Endothelial cell of umbilical vein (primary cell): ENCODE results near the gene CDC40. TPM values are rescaled to one million over a fixed set of nuclear protein-coding genes. Genes with fewer than 3 reads are reported as not detected.

Experiments used
- BruUV-seq: library from RNA; stranded (reverse); fragments of 400-500 nt; replicated peaks from 2 replicates; lab custom pipeline; 2021; lab: Mats Ljungman, UMichigan
- CTCF ChIA-PET: fragments of 300-600, 350-600 bp; sonication (Branson Sonifier 250); formaldehyde crosslinking; loops from one replicate; lab custom pipeline; 2021; ENCODE audit warnings: antibody characterized with exemption, inconsistent platforms; lab: Charles Lee
- POLR2A ChIA-PET: fragments of 300-600, 350-600 bp; sonication (Branson Sonifier 250); formaldehyde crosslinking; loops from one replicate; lab custom pipeline; 2021; ENCODE audit warnings: antibody characterized with exemption, inconsistent platforms; lab: Charles Lee
- DNase-seq: peaks from one replicate; pipeline ENCODE4 v3.0.0-alpha.2; 2011; ENCODE audit warnings: low read depth, low spot score
- FAIRE-seq: peaks from 2 replicates; lab custom pipeline; 2011; peaks lifted over from hg19 to GRCh38; lab: Jason Lieb, UNC
- H2AFZ ChIP-seq: 2 replicates; pipeline ENCODE4 v1.6.0; 2012; ENCODE audit warnings: low read depth, low read length, control low read depth, inconsistent platforms
- H3K27ac ChIP-seq: 2 replicates; pipeline ENCODE4 v1.5.1; 2011; ENCODE audit warnings: low read depth, mild to moderate bottlenecking, control low read depth, low read length, moderate library complexity; ENCODE audit not compliant: insufficient read depth
- H3K27me3 ChIP-seq, 2 experiments: 2 replicates each; pipeline versions ENCODE4 v1.6.0 to v1.6.1; 2011; ENCODE audit warnings: low read length in 2 of 2, mixed read lengths in 1 of 2; ENCODE audit not compliant: control insufficient read depth in 2 of 2, insufficient read depth in 2 of 2
- H3K36me3 ChIP-seq, 2 experiments: 2 replicates in 1 of 2; 3 replicates in 1 of 2; pipeline ENCODE4 v1.5.1; 2011; ENCODE audit warnings: low read length in 2 of 2, mild to moderate bottlenecking in 1 of 2, moderate library complexity in 1 of 2; ENCODE audit not compliant: control insufficient read depth in 2 of 2, insufficient read depth in 2 of 2; ENCODE audit errors: extremely low read depth in 1 of 2
- H3K4me1 ChIP-seq: 3 replicates; pipeline ENCODE4 v1.5.1; 2011; ENCODE audit warnings: mild to moderate bottlenecking, low read length; ENCODE audit not compliant: control insufficient read depth, insufficient read depth; ENCODE audit errors: extremely low read depth
- H3K4me2 ChIP-seq: 2 replicates; pipeline ENCODE4 v1.6.1; 2011; ENCODE audit warnings: low read length, control low read depth, mixed read lengths; ENCODE audit not compliant: insufficient read depth
- H3K4me3 ChIP-seq, 3 experiments: fragments of 200-600 bp in 1 of 3; sonication (generic), shearing (Covaris generic) in 1 of 3; replicated peaks in 1 of 3; 2 replicates each; pipeline ENCODE4 v1.5.1; 2011 to 2016; ENCODE audit warnings: control low read depth in 3 of 3, low read length in 3 of 3, mild to moderate bottlenecking in 2 of 3, inconsistent platforms in 1 of 3, low read depth in 1 of 3, moderate library complexity in 1 of 3; ENCODE audit not compliant: insufficient read depth in 1 of 3
- H3K79me2 ChIP-seq: 2 replicates; pipeline ENCODE4 v1.6.0; 2012; ENCODE audit warnings: low read length, inconsistent platforms; ENCODE audit not compliant: control insufficient read depth, insufficient read depth
- H3K9ac ChIP-seq: replicated peaks from 2 replicates; pipeline ENCODE3; 2011; ENCODE audit warnings: low read length, control low read depth; ENCODE audit not compliant: insufficient read depth; ENCODE audit errors: extremely low read depth
- H3K9me1 ChIP-seq: replicated peaks from 3 replicates; pipeline ENCODE4 v1.6.0; 2011; ENCODE audit warnings: mild to moderate bottlenecking, low read length; ENCODE audit not compliant: control insufficient read depth, insufficient read depth; ENCODE audit errors: extremely low read depth
- H3K9me3 ChIP-seq: replicated peaks from 2 replicates; pipeline ENCODE4 v1.5.1; 2012; ENCODE audit warnings: low read length, inconsistent platforms; ENCODE audit not compliant: control insufficient read depth, insufficient read depth
- H4K20me1 ChIP-seq: replicated peaks from 2 replicates; pipeline ENCODE3; 2011; ENCODE audit warnings: mild to moderate bottlenecking, low read length; ENCODE audit not compliant: control insufficient read depth, insufficient read depth; ENCODE audit errors: extremely low read depth
- CTCF ChIP-seq, 2 donors: IDR thresholded peaks; 1 replicate in 1 of 2; 2 replicates in 1 of 2; pipeline ENCODE4 v1.5.1; 2011; ENCODE audit warnings: low read length in 2 of 2, mild to moderate bottlenecking in 2 of 2, moderate library complexity in 2 of 2, control low read depth in 1 of 2, inconsistent platforms in 1 of 2, low read depth in 1 of 2; ENCODE audit not compliant: insufficient read depth in 1 of 2; ENCODE audit errors: extremely low read depth in 1 of 2
- EZH2 ChIP-seq: IDR thresholded peaks from 2 replicates; pipeline ENCODE4 v1.6.1; 2012; ENCODE audit warnings: borderline replicate concordance, low read depth, mild to moderate bottlenecking, moderate library complexity, low read length, inconsistent platforms; ENCODE audit not compliant: severe bottlenecking
- FOS ChIP-seq: IDR thresholded peaks from 2 replicates; pipeline ENCODE4 v1.6.1; 2011; ENCODE audit warnings: mild to moderate bottlenecking, low read length, moderate library complexity, borderline replicate concordance; ENCODE audit not compliant: insufficient read depth
- GATA2 ChIP-seq: IDR thresholded peaks from 2 replicates; pipeline ENCODE4 v1.7.0; 2011; ENCODE audit warnings: low read depth, mild to moderate bottlenecking, moderate library complexity, mixed read lengths, low read length; ENCODE audit not compliant: insufficient read length, insufficient read depth
- JUN ChIP-seq: IDR thresholded peaks from 2 replicates; pipeline ENCODE4 v1.6.1; 2011; ENCODE audit warnings: borderline replicate concordance, low read depth; ENCODE audit not compliant: insufficient read length, insufficient read depth
- MAX ChIP-seq: IDR thresholded peaks from 2 replicates; pipeline ENCODE4 v1.6.1; 2011; ENCODE audit not compliant: insufficient read depth, insufficient read length
- MYC ChIP-seq: IDR thresholded peaks from one replicate; pipeline ENCODE4 v1.6.1; 2011; ENCODE audit warnings: mild to moderate bottlenecking, low read depth, low read length
- POLR2A ChIP-seq: IDR thresholded peaks from 2 replicates; pipeline ENCODE4 v1.6.1; 2012; ENCODE audit warnings: low read depth, mild to moderate bottlenecking, control low read depth, low read length
- POLR2AphosphoS5 ChIP-seq: IDR thresholded peaks from 2 replicates; pipeline ENCODE4 v1.6.1; 2012; ENCODE audit warnings: low read depth, mild to moderate bottlenecking, control low read depth, low read length, moderate library complexity; ENCODE audit not compliant: insufficient read depth
- dilution Hi-C: fragments of 300-500 bp; cut with MboI; formaldehyde crosslinking; loops from one replicate; pipeline ENCODE4 v1.15.0; 2019; ENCODE audit warnings: low sequenced_read_pairs; ENCODE audit not compliant: extremely low pct_ligation_motif_present
- intact Hi-C: fragments of 100-400 bp; cut with micrococcal nuclease; formaldehyde crosslinking; loops from one replicate; pipeline ENCODE4 v1.10.0; 2022
- polyA plus RNA-seq, 4 experiments: library from polyadenylated mRNA; depleted of rRNA in 3 of 4; stranded (reverse) in 3 of 4; unstranded in 1 of 4; fragments of >200 nt; gene quantifications; 2 replicates each; pipeline versions ENCODE4 v1.2.1 to v1.2.3, GENCODE V29; 2011 to 2012; ENCODE audit warnings: missing spikeins in 1 of 4
- total RNA-seq: library from RNA; stranded (reverse); gene quantifications from 2 replicates; pipeline ENCODE4 v1.2.3, GENCODE V29; 2021

CDC40 gene
- total and polyA plus RNA-seq, 2 donors (not counting 3 experiments of a cell fraction or from before 2014, with no cell fraction given) = 7.2 to 18.5 TPM

- Histone ChIP-seq H3K9me1 (no peaks in the 10 kb centered on the region), H3K4me2 (no peak overlapping the region), H3K79me2 (peaks cover 15% of the 10 kb centered on the region), H3K27ac (no peak overlapping the region), H4K20me1 (peaks cover 3% of the 10 kb centered on the region), H3K36me3 (no peaks in the 10 kb centered on the region), H3K4me1 (no peaks in the 10 kb centered on the region), H3K9ac (no peak overlapping the region), H3K27me3 (no peaks in the 10 kb centered on the region), H3K9me3 (no peaks in the 10 kb centered on the region), H2AFZ (no peak overlapping the region), H3K4me3 (no peak overlapping the region)
- CTCF ChIA-PET = no interaction called here
- TF ChIP-seq FOS = no peak
- no peak for TF ChIP-seq EZH2
- TF ChIP-seq CTCF (IDR thresholded peaks at IDR 0.05; ENCODE audit: extremely low read depth in 1 of 2, insufficient read depth in 1 of 2, low read depth in 1 of 2, low read length in 2 of 2) = no peak
- no peak for TF ChIP-seq POLR2A
- no peak for TF ChIP-seq JUN
- TF ChIP-seq MAX = no peak
- TF ChIP-seq POLR2AphosphoS5 = no peak
- TF ChIP-seq GATA2 = no peak
- TF ChIP-seq MYC = no peak
- dilution Hi-C loops (no loop called here), intact Hi-C loops (no loop called here)
- FAIRE-seq (no peak), DNase-seq (no peak)
- POLR2A ChIA-PET = no interaction called here
- BruUV-seq = no TSS peak
Observed at GRCh38 chr6:110201151-110201884, 21.1 kb downstream of the CDC40 start.
